Natural killer cell (primary cell): ENCODE data around the gene STK32B. TPM values are rescaled to one million over a fixed set of nuclear protein-coding genes. Genes with fewer than 3 reads are reported as not detected.

ENCODE experiments used
- ATAC-seq, 3 donors: fragments of 150-1000 bp in 2 of 3; fragments of 200-7000 bp in 1 of 3; cut with Tn5 transposase; 1 replicate in 1 of 3; 2 replicates in 2 of 3; pipeline ENCODE4 v1.10.0; 2021; ENCODE audit warnings: mild to moderate bottlenecking in 2 of 3, moderate library complexity in 2 of 3
- DNase-seq, 2 donors: peaks; one replicate each; pipeline versions ENCODE4 v3.0.0 to v3.0.0-alpha.2; 2013 to 2021; ENCODE audit warnings: mixed read lengths in 1 of 2
- H3K27ac ChIP-seq: one replicate; pipeline ENCODE4 v1.5.1; 2013; ENCODE audit warnings: mild to moderate bottlenecking, low read length
- H3K27me3 ChIP-seq: one replicate; pipeline ENCODE4 v1.6.1; 2013; ENCODE audit warnings: low read length; ENCODE audit not compliant: control insufficient read depth, insufficient read depth
- H3K36me3 ChIP-seq: one replicate; pipeline ENCODE4 v1.6.1; 2013; ENCODE audit warnings: low read length; ENCODE audit not compliant: control insufficient read depth, insufficient read depth
- H3K4me1 ChIP-seq: one replicate; pipeline ENCODE4 v1.6.1; 2013; ENCODE audit warnings: low read length; ENCODE audit not compliant: control insufficient read depth, insufficient read depth
- H3K4me3 ChIP-seq: one replicate; pipeline ENCODE4 v1.5.1; 2013; ENCODE audit warnings: low read length
- H3K9me3 ChIP-seq: one replicate; pipeline ENCODE4 v1.6.1; 2013; ENCODE audit warnings: low read length; ENCODE audit not compliant: control insufficient read depth, insufficient read depth
- H3K27ac Mint-ChIP-seq, 2 donors: one replicate each; pipeline ENCODE4 v1.8.0; 2022; ENCODE audit warnings: mild to moderate bottlenecking in 2 of 2, mixed read lengths in 2 of 2, moderate library complexity in 1 of 2
- H3K27me3 Mint-ChIP-seq, 2 donors: one replicate each; pipeline ENCODE4 v1.8.0; 2022; ENCODE audit warnings: low read depth in 2 of 2, mixed read lengths in 2 of 2
- H3K36me3 Mint-ChIP-seq: one replicate; pipeline ENCODE4 v1.8.0; 2022; ENCODE audit warnings: mixed read lengths
- H3K4me1 Mint-ChIP-seq, 2 donors: one replicate each; pipeline ENCODE4 v1.8.0; 2022; ENCODE audit warnings: mixed read lengths in 2 of 2
- H3K4me3 Mint-ChIP-seq: one replicate; pipeline ENCODE4 v1.8.0; 2022; ENCODE audit warnings: mild to moderate bottlenecking, moderate library complexity, mixed read lengths
- H3K9me3 Mint-ChIP-seq, 2 donors: one replicate each; pipeline ENCODE4 v1.8.0; 2022; ENCODE audit warnings: mixed read lengths in 2 of 2
- CTCF ChIP-seq: fragments of 200-600 bp; IDR thresholded peaks from one replicate; pipeline ENCODE4 v1.8.0; 2022; ENCODE audit warnings: antibody characterized with exemption
- WGBS: methylation state at CpG from one replicate; pipeline ENCODE4 v1.1.7; 2013; ENCODE audit warnings: missing lambda C conversion rate; ENCODE audit not compliant: insufficient coverage; 5-methylcytosine and 5-hydroxymethylcytosine counted together
- intact Hi-C: fragments of 100-400 bp; cut with micrococcal nuclease; formaldehyde crosslinking; loops from one replicate; pipeline ENCODE4 v1.14.2; 2022
- total RNA-seq, 4 donors: library from RNA; stranded (reverse); fragments of 120-200 nt in 1 of 4; gene quantifications; one replicate each; pipeline versions ENCODE4 v1.2.3 to v1.2.4, GENCODE V29; 2013 to 2022

Gene STK32B
- total RNA-seq, 3 donors from 2014 or later (not counting 1 experiment from before 2014, with no cell fraction given): 0.32 to 0.33 TPM; not detected in 1

GRCh38 chr4:5373327-5373726 lies 322.0 kb downstream of the STK32B start:
- DNase-seq (no peak), ATAC-seq (no peak)
- no peaks in the 10 kb centered on the region for H3K27me3 ChIP-seq
- Mint-ChIP-seq H3K9me3 (peaks cover 4 to 6% of the 10 kb centered on the region in 2 donors), H3K27me3 (peaks cover 3 to 6% of the 10 kb centered on the region in 2 donors), H3K36me3 (no peaks in the 10 kb centered on the region), H3K4me3 (no peak overlapping the region), H3K4me1 (no peaks in the 10 kb centered on the region), H3K27ac (no peak overlapping the region)
- no peaks in the 10 kb centered on the region for H3K36me3 ChIP-seq
- no peaks in the 10 kb centered on the region for H3K9me3 ChIP-seq
- no peak for TF ChIP-seq CTCF
- intact Hi-C loops: no loop called here
- H3K4me3 ChIP-seq: no peak overlapping the region
- H3K4me1 ChIP-seq: no peaks in the 10 kb centered on the region
- 91% methylated on average over 4 of the region's 4 CpGs for WGBS
- no peak overlapping the region for H3K27ac ChIP-seq

- no peak for ATAC-seq
- peaks cover 4 to 6% of the 10 kb centered on the region in 2 donors for H3K9me3 Mint-ChIP-seq
- Histone ChIP-seq H3K9me3 (no peaks in the 10 kb centered on the region), H3K4me3 (no peak overlapping the region), H3K4me1 (no peaks in the 10 kb centered on the region), H3K27ac (no peak overlapping the region), H3K27me3 (no peaks in the 10 kb centered on the region), H3K36me3 (no peaks in the 10 kb centered on the region)
- H3K27me3 Mint-ChIP-seq: peaks cover 0 to 3% of the 10 kb centered on the region in 2 donors
- no peak overlapping the region for H3K4me3 Mint-ChIP-seq
- H3K27ac Mint-ChIP-seq: no peak overlapping the region
- intact Hi-C loops: no loop called here
- H3K4me1 Mint-ChIP-seq: no peaks in the 10 kb centered on the region
- H3K36me3 Mint-ChIP-seq: no peaks in the 10 kb centered on the region
- 86% methylated on average over 7 of the region's 7 CpGs for WGBS
- no peak for DNase-seq
- TF ChIP-seq CTCF: no peak
These were observed 323.3 kb downstream of the STK32B start for GRCh38 chr4:5374592-5374991.

- Histone ChIP-seq H3K9me3 (no peaks in the 10 kb centered on the region), H3K36me3 (no peaks in the 10 kb centered on the region), H3K27me3 (no peaks in the 10 kb centered on the region), H3K4me3 (no peak overlapping the region), H3K27ac (no peak overlapping the region), H3K4me1 (no peaks in the 10 kb centered on the region)
- Mint-ChIP-seq H3K27ac (no peak overlapping the region), H3K4me3 (no peak overlapping the region), H3K27me3 (peaks cover 0 to 3% of the 10 kb centered on the region in 2 donors), H3K9me3 (peaks cover 4 to 6% of the 10 kb centered on the region in 2 donors), H3K4me1 (no peaks in the 10 kb centered on the region), H3K36me3 (no peaks in the 10 kb centered on the region)
- no peak for TF ChIP-seq CTCF
- WGBS: 90% methylated on average over 6 of the region's 6 CpGs
- no peak for ATAC-seq
- no peak for DNase-seq
- intact Hi-C loops: no loop called here
These were observed 323.7 kb downstream of the STK32B start for GRCh38 chr4:5374994-5375393.

GRCh38 chr4:5376015-5376414 lies 324.7 kb downstream of the STK32B start:
- peaks cover 4 to 6% of the 10 kb centered on the region in 2 donors for H3K9me3 Mint-ChIP-seq
- H3K27ac Mint-ChIP-seq: no peak overlapping the region
- TF ChIP-seq CTCF: no peak
- Histone ChIP-seq H3K36me3 (no peaks in the 10 kb centered on the region), H3K9me3 (no peaks in the 10 kb centered on the region), H3K27me3 (no peaks in the 10 kb centered on the region), H3K4me3 (no peak overlapping the region), H3K4me1 (no peaks in the 10 kb centered on the region), H3K27ac (no peak overlapping the region)
- DNase-seq (no peak), ATAC-seq (no peak)
- no peaks in the 10 kb centered on the region for H3K36me3 Mint-ChIP-seq
- H3K4me1 Mint-ChIP-seq: no peaks in the 10 kb centered on the region
- intact Hi-C loops: no loop called here
- H3K27me3 Mint-ChIP-seq: peaks cover 0 to 3% of the 10 kb centered on the region in 2 donors
- WGBS: 86% methylated on average over 5 of the region's 5 CpGs
- H3K4me3 Mint-ChIP-seq: no peak overlapping the region
